Lower leg skin (tissue), 4 donors: Measurements from ENCODE around the gene SFSWAP. TPM values are rescaled to one million over a fixed set of nuclear protein-coding genes. Genes with fewer than 3 reads are reported as not detected.
"Not testable (repeated sequence)": the region's sequence is repeated elsewhere in the genome, so short reads cannot be mapped to it uniquely, and the experiment has no call there.

ENCODE experiments used
- DNase-seq, 2 donors: peaks; one replicate each; pipeline ENCODE4 v3.0.0-alpha.2; 2019; ENCODE audit warnings: low spot score in 2 of 2
- H3K4me3 ChIP-seq: fragments of 200-600 bp; sonication (generic); 2 replicates; pipeline ENCODE4 v1.5.1; 2017; ENCODE audit warnings: mild to moderate bottlenecking, low read depth; ENCODE audit not compliant: poor library complexity, severe bottlenecking
- POLR2A ChIP-seq, 2 donors: fragments of 450-650 bp; IDR thresholded peaks; one replicate each; pipeline ENCODE4 v1.6.1; 2016 to 2017; ENCODE audit warnings: antibody characterized with exemption in 2 of 2, mild to moderate bottlenecking in 1 of 2, moderate library complexity in 1 of 2
- WGBS, 2 donors: methylation state at CpG; one replicate each; pipeline ENCODE4 v1.1.5; 2018; 5-methylcytosine and 5-hydroxymethylcytosine counted together
- intact Hi-C: fragments of 100-400 bp; cut with DNase I; formaldehyde crosslinking; loops from one replicate; pipeline ENCODE4 v1.15.0; 2023; ENCODE audit warnings: low total_unique reads
- total RNA-seq, 4 donors: library from RNA; depleted of rRNA; stranded (reverse); fragments of >200 nt; gene quantifications; one replicate each; pipeline ENCODE4 v1.1.0, GENCODE V29; 2016
- TF ChIP-seq, protein P1 (sequence below), 3 donors: fragments of 450-650 bp; IDR thresholded peaks; one replicate each; pipeline ENCODE4 v1.5.1; 2016; ENCODE audit warnings: antibody characterized with exemption in 3 of 3, mild to moderate bottlenecking in 3 of 3, moderate library complexity in 2 of 3

SFSWAP gene
- 10 to 100 TPM; 31.0 to 56.3 (median 38.5) TPM for total RNA-seq

DNA sequence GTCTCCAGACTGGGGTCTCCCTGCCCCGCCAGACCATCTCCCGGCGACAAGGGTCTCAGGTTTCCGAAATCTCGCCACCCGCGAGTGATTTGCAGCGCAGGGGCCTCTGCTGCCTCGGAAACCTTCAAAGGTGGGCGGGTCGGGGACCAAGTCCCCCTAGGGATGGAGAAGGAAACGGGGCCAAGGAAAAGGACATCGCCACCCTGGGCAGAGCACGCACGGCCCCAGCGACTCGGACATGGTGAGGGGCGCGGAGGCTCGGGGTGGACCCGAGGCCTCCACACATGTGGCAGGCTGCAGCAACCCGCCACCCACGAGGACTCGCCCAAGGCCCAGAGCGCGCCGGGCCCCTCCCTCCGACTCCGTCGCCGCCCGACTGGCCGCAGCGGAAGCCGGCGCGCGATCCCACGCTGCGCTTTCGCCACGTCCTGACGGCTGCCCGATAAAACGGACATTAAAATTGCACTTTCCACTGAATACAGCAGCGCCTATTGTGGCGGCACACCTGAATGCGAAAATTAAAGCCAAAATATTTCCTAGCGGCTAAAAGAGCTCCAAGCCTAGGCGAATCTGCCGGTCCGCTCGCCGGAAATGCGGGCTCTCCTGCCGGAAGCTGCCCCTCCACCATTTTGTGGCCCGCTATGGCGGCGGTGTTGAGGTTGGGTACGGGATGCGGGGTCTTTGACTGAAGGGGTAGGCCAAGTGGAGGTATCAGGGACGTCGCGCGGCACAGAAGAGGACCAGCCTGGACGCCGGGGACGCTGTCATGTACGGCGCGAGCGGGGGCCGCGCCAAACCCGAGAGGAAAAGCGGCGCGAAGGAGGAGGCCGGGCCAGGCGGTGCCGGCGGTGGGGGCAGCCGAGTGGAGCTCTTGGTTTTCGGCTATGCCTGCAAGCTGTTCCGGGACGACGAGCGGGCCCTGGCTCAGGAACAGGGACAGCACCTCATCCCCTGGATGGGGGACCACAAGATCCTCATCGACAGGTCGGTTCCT is at the start of gene SFSWAP:
Gene SFSWAP (plus strand): TSS at position 627 of the 994 bp plus-strand sequence. CDS start 140 bp downstream, at position 767.
- DNase-seq = peak; percentile 47 to 93
- intact Hi-C loops = no loop called here
- H3K4me3 ChIP-seq = peak within 1 kb of the TSS; percentile 98
- 1% methylated on average over 69 to 80 of the region's 90 CpGs for WGBS, 2 donors
- TF ChIP-seq, protein P1, sequence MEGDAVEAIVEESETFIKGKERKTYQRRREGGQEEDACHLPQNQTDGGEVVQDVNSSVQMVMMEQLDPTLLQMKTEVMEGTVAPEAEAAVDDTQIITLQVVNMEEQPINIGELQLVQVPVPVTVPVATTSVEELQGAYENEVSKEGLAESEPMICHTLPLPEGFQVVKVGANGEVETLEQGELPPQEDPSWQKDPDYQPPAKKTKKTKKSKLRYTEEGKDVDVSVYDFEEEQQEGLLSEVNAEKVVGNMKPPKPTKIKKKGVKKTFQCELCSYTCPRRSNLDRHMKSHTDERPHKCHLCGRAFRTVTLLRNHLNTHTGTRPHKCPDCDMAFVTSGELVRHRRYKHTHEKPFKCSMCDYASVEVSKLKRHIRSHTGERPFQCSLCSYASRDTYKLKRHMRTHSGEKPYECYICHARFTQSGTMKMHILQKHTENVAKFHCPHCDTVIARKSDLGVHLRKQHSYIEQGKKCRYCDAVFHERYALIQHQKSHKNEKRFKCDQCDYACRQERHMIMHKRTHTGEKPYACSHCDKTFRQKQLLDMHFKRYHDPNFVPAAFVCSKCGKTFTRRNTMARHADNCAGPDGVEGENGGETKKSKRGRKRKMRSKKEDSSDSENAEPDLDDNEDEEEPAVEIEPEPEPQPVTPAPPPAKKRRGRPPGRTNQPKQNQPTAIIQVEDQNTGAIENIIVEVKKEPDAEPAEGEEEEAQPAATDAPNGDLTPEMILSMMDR (IDR thresholded peaks at IDR 0.05) = no peak
- no peak for TF ChIP-seq POLR2A (IDR thresholded peaks at IDR 0.05)

DNA sequence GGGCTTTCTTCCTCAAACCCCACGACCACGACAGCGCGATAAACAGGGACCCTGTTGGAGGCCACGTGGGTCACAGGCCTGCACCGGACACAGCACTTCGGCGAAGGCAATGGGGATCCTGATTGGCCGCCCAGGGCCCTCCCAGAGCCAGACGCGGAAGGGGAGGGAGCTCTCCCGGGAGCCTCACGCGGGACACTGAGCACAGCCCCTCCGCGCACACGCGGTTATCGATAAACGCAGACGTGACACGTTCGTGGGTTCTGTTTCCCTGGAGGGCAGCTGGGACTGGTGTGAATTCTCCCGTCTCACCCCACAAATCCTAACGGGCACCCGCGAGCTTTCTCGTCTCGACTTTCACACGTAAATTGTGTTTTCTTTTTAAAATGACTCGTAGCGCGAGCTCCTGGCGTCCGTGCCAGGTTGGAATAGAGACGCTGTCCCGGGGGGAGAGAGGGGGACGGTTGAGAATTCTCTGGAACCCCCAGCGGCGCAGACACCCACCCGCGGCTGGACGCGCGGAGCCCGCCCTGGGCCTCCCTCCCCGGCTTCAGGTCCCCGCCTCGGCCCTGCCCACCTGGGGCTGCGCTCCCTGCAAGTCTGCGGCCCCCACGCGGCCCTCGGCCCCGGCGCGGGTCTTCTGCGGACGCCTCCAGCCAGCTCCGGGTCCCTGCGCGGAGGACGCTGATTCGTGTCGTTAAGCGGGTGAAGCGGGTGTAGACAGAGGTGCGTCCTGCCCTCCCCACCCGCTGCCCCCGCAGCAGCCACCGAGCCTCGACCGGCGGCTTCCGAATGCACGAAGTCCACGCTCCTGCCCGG is 49.5 kb upstream of the SFSWAP start:
- intact Hi-C loops = loop anchor here (10.0 kb wide), 1 partner anchor 367 kb away; no protein-coding TSS in a partner anchor
- not testable (repeated sequence) for H3K4me3 ChIP-seq
- no CpG with 5 or more reads among the region's 78 CpGs for WGBS, 2 donors
- peak in 1 of 2 donors; percentile 20 for DNase-seq

DNA sequence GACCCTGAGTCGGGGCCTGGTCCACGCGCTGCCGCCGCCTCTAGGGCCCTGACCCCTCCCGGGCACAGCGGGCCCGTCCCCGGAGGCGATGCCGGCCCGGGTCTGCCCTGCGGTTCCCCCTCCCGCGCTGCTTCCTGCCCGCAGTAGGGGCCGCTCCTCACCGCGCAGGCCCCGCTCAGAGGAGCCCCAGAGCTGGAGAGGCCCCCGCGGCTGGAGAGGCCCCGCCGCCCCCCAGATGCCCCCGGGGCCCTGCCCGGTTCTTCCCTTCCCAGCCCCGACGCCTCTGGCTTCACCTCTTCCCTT is 49.0 kb upstream of the SFSWAP start:
- intact Hi-C loops = loop anchor here (10.0 kb wide), 1 partner anchor 367 kb away; no protein-coding TSS in a partner anchor
- no CpG with 5 or more reads among the region's 28 CpGs for WGBS, 2 donors

DNA sequence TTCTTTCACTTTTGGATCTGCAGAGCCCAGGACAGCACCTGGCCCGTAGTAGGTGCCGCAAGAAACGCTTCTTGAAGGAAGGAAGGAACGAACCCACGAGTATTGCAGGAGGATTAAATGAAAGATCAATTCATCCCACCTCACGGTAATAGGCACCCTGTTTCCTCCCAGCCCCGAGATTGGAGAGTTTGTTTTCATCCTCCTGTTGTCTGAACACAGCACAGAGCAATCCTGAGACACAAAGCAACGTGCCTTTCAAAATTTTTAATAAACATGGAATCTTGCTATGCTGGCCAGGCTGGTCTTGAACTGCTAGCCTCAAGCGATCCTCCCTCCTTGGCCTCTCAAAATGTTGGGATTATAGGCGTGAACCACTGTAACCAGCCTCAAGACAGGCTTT is 48.5 kb upstream of the SFSWAP start:
- peak in 1 of 2 donors; percentile 54 for DNase-seq
- intact Hi-C loops = loop anchor here (10.0 kb wide), 1 partner anchor 368 kb away; no protein-coding TSS in a partner anchor
- WGBS, 2 donors = 79% methylated on average over 10 of the region's 10 CpGs
- H3K4me3 ChIP-seq = not testable (repeated sequence)

More for the DNA sequence above, 49.0 kb upstream of the SFSWAP start:
- not testable (repeated sequence) for DNase-seq, H3K4me3 ChIP-seq

DNA sequence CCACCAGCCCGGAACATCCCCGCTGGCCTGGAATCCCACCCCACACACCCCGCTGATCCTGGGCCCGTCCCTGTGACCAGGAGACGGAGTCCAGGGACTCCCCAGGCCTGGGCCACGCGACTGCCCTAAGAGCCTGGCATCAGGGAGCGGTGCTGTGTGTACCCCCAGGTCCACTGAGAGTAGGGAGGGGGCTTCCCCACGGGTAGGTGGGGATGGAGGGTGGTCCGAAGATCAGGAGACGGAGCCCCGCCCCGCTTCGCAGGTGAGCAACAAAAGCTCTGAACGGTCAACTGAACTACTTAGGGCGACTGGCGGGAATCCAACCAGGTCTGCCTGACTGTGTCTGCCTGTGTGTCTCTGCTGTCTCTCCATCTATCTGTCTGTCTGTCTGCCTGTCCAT is 45.2 kb upstream of the SFSWAP start:
- peak in 1 of 2 donors; percentile 64 for DNase-seq
- H3K4me3 ChIP-seq = not testable (repeated sequence)
- intact Hi-C loops = loop anchor here (10.0 kb wide), 1 partner anchor 371 kb away; no protein-coding TSS in a partner anchor
- 74 to 83% methylated on average over 17 of the region's 17 CpGs for WGBS, 2 donors

DNA sequence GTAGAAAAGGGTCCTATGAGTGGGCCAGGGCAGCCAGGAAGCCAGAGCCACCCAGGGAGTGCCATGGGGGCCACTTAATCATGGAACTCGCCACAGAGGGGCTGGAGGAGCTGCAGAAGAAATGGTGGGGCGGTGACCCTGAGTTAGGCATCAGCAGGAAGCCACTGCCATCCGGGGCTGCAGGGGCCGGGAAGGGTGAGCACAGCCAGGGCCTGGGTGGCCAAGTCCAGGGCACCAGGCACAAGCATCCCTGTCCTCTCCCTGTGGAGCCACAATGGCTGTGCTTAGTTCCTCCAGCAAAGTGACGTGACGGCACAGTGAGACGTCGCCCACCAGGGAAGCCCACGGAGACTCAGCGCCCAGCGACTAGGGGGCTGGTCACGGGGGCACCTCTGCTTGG is 44.4 kb upstream of the SFSWAP start:
- WGBS, 2 donors = 76 to 85% methylated on average over 4 to 6 of the region's 12 CpGs
- H3K4me3 ChIP-seq = not testable (repeated sequence)
- intact Hi-C loops = loop anchor here (10.0 kb wide), 1 partner anchor 372 kb away; no protein-coding TSS in a partner anchor
- DNase-seq = peak in 1 of 2 donors; percentile 82

DNA sequence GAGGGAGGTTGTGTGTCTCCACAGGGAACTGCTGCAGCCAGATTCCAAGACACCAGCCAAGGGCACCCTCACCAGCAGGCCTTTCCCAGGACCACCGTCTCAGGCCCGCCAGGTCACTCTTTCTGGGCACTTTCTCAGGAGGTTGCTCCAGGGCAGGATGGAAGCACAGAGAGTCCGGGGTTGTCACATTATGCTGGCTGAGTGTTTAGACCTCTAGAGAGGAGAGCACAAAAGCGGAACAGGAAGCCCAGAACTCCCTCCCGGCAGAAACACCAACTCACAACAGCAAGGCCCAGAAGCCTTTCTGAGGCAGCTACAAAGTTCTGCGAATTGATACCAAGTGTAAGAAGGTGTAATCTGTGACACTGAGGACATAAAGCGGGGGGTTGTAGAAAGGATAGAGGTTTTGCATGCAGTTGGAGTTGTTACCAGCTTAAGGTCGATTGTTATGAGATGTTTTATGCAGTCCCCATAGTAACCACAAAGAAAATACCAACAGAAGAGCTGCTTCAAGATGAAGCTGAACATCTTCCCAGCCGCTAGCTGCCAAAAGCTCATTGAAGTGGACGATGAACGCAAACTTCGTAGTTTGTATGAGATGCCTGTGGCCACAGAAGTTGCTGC is 43.8 kb upstream of the SFSWAP start:
- not testable (repeated sequence) for H3K4me3 ChIP-seq
- 63 to 72% methylated on average over 12 of the region's 12 CpGs for whole genome bisulfite sequencing, 2 donors
- peak in 1 of 2 donors; percentile 56 for DNase-seq
- intact Hi-C loops = loop anchor here (10.0 kb wide), 1 partner anchor 372 kb away; no protein-coding TSS in a partner anchor

DNA sequence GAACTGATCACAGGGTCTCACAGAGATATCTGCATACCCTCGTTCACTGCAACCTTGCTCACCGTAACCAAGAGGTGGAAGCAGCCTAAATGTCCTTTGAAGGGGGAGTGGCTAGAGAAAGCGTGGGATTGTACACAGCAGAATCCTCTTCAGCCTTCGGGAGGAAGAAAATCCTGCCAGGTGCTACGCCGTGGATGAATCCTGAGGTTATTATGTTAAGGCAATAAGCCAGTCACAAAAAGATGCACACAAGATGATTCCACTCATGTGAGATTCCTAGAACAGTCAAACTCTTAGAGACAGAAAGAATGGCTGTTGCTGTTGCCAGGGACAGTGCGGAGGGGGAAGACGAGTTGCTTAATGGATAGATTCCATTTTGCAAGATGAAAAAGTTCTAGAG is 39.6 kb upstream of the SFSWAP start:
- TF ChIP-seq, protein P1 (IDR thresholded peaks at IDR 0.05) = no peak
- no peak for TF ChIP-seq POLR2A (IDR thresholded peaks at IDR 0.05)
- DNase-seq = peak in 1 of 2 donors; percentile 12
- H3K4me3 ChIP-seq = no peak overlapping the region
- intact Hi-C loops = no loop called here
- WGBS, 2 donors = 59 to 73% methylated on average over 8 of the region's 8 CpGs
